Astrocyte of the spinal cord (primary cell): ENCODE data around the gene ATOH7.
"Not testable (repeated sequence)": the region's sequence is repeated elsewhere in the genome, so short reads cannot be mapped to it uniquely, and the experiment has no call there.

ENCODE experiments used
- DNase-seq: peaks from one replicate; pipeline ENCODE4 v3.0.0; 2011; ENCODE audit warnings: low read depth, low spot score
- H3K4me3 ChIP-seq: 2 replicates; pipeline ENCODE4 v1.5.1; 2011; ENCODE audit warnings: low read depth, mild to moderate bottlenecking, low read length, moderate library complexity
- in situ Hi-C: cut with HindIII; loops from 2 replicates; pipeline ENCODE4 v1.10.0; 2017; ENCODE audit warnings: low sequenced_read_pairs
- TF ChIP-seq, protein P1 (sequence below): IDR thresholded peaks from 2 replicates; pipeline ENCODE4 v1.5.1; 2012; ENCODE audit warnings: low read depth, mild to moderate bottlenecking, low read length, inconsistent platforms

ATOH7 gene

DNA sequence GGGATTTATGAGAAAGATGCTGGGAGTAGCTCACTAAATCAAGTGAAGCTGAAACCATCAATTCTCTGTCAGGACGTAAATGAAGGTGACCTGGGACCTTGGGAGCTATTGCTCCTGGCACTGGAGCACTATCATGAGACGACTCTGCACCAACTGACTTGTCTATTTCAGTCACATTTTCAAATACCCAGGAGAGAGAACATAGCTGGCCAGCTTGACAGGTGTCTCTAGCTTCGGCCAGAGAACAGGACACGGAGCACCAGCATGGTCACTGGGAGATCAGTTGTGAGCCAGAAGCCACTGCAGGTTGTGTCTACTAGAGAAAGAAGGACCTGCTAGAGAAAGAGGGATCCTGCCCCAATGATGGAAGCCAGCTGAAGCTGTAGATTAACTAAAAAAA lies 17.4 kb upstream of the ATOH7 start:
- in situ Hi-C loops = no loop called here
- DNase-seq = no peak
- H3K4me3 ChIP-seq = no peak overlapping the region
- TF ChIP-seq, protein P1, sequence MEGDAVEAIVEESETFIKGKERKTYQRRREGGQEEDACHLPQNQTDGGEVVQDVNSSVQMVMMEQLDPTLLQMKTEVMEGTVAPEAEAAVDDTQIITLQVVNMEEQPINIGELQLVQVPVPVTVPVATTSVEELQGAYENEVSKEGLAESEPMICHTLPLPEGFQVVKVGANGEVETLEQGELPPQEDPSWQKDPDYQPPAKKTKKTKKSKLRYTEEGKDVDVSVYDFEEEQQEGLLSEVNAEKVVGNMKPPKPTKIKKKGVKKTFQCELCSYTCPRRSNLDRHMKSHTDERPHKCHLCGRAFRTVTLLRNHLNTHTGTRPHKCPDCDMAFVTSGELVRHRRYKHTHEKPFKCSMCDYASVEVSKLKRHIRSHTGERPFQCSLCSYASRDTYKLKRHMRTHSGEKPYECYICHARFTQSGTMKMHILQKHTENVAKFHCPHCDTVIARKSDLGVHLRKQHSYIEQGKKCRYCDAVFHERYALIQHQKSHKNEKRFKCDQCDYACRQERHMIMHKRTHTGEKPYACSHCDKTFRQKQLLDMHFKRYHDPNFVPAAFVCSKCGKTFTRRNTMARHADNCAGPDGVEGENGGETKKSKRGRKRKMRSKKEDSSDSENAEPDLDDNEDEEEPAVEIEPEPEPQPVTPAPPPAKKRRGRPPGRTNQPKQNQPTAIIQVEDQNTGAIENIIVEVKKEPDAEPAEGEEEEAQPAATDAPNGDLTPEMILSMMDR = no peak

DNA sequence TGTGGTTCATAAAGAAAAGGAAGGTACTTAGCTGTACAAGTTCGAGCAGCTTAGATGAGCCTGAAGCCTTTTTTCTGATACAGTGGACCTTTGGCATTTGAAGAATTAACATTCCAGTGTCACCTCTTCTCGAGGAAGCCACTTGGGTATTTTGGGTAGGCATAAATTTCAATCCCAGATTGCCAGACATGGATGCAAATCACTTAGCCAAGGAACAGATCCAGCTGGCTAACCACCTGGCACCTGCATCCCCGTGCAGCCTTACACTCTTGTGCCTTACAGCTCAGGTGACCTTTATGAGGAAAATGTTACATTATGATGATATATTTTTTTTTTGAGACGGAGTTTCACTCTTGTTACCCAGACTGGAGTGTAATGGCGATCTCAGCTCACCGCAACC lies 16.0 kb upstream of the ATOH7 start:
- TF ChIP-seq, protein P1 = no peak
- DNase-seq = no peak
- in situ Hi-C loops = no loop called here
- no peak overlapping the region for H3K4me3 ChIP-seq

DNA sequence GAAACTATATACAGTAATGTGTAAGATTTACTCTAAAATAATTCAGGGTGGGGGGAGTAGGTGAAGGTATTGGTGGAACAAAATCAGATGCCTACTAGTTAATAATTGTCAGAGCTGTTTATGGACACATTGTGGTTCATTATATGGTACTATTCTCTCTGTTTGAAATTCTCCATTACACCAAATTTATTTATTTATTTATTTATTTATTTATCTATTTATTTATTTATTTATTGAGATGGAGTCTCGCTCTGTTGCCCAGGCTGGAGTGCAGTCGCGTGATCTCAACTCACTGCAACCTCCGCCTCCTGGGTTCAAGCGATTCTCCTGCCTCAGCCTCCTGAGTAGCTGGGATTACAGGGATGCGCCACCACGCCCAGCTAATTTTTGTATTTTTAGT lies 14.5 kb upstream of the ATOH7 start:
- in situ Hi-C loops, DNase-seq, H3K4me3 ChIP-seq: not testable (repeated sequence)

DNA sequence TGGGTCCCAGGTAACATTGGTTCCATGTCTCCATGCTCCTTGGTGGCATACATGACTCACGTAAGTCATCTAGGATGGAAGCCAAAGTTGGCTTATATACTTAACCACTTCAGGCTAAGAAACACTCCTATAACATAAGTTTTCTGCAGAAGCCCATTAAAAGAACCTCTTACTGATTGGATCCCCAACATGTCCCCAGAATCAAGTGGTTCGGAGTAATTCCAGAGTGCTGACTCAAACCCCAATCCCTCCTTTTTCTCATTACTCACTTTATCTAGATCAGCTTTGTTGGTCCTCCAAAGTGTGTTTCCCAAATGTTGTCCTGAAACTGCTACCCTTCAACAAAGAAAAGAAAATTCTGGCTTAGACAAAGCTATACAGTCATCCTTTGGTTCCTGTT lies 10.1 kb upstream of the ATOH7 start:
- H3K4me3 ChIP-seq = no peak overlapping the region
- DNase-seq = no peak
- in situ Hi-C loops = no loop called here
- TF ChIP-seq, protein P1 = no peak

DNA sequence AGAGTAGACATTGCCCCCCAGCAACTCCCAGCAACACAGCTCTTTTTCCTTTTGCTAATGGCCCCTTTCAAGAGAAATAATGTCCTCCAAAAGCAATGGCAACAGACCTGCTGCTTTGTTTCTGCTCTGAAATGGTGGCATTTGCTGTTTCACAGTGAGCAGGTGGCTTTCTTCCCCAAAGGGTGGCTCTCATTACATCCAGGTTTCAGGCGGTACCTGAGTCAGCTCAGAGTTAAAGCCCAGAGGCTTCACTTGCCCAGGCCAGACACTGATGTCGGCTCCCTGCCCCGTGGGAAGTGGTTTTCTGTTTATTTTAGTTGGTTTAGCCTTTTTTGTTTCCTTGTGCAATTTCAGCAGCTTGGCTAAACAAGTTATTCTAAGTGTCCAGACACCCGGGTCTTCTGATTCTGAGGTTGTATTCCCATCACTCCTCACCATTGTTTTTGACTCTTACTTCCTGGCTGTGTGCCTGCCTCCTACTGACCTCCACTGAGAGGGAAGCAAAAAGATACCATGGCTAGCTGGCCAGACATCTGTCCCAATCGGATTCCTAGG lies 7.8 kb upstream of the ATOH7 start:
- peak; percentile 43 for DNase-seq
- in situ Hi-C loops = no loop called here
- no peak overlapping the region for H3K4me3 ChIP-seq

DNA sequence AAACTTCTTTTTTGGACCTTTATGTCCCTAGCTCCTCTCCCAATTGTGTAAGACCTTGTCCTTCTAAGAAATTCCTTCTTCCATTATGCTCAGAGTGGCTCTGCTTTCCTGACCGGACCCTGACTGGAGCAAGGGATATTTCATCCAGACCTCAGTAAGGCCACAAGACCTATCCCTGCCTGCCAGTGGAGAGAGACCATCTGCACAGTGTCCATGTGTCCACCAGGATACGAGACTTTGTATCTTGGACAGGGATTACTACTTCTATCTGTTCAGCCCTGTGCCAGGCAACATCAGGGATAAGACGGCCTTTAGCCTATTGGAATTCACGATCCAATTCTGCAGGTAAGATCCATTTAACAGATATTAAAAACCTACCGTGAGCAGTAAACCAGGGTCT lies 7.2 kb upstream of the ATOH7 start:
- DNase-seq = no peak
- no peak overlapping the region for H3K4me3 ChIP-seq
- in situ Hi-C loops = no loop called here
- TF ChIP-seq, protein P1 = no peak

More for the DNA sequence above, 7.8 kb upstream of the ATOH7 start:
- TF ChIP-seq, protein P1 = no peak

DNA sequence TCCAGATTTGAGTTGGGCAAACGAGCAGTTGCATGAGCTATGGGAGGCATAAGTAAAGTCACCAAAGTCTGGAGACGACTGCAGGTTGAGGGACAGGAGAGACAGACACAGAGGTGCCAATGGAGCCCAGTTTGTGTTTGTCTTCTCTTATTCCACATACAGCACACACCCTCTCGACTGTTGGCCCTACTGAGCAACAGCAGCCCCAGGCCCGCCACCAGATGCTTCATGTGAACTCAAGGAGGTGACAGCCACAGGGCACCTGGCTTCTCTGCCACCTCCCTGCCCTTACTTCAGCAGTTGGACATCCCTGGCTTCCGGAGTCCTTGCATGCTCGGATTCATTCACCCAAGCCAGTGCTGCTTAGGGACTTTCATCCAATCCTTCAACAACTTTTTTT lies 6.5 kb upstream of the ATOH7 start:
- no peak for DNase-seq
- no peak overlapping the region for H3K4me3 ChIP-seq
- TF ChIP-seq, protein P1 = no peak
- in situ Hi-C loops = no loop called here
